ENCODE data around the gene PTPMT1.
"Not testable (repeated sequence)": the region's sequence is repeated elsewhere in the genome, so short reads cannot be mapped to it uniquely, and the experiment has no call there.

PTPMT1 gene

DNA sequence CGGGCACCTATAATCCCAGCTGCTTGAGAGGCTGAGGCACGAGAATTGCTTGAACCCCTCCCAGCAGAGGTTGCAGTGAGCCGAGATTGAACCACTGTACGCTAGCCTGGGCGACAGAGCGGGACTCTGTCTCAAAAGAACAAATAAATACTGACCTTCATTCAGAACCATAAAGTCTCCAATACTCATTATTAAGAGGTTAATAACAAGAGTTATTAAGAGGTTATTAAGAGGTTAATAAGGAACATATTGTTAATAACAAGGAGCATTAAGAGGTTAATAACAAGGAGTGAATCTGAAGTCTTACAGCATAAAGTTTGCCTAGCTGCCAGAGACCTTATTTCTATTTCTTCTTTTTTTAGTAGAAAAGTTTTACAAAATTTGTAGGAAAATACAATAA, 20.1 kb upstream of the PTPMT1 start:
- in situ Hi-C loops (cut with HindIII; ENCODE audit: low sequenced_read_pairs), result no loop called here

GRCh38 chr11:47546274-47546673, 19.1 kb upstream of the PTPMT1 start:
- in situ Hi-C loops (cut with HindIII; ENCODE audit: low sequenced_read_pairs); DNase-seq (ENCODE audit: low read depth); H3K4me3 ChIP-seq (ENCODE audit: low read depth, low read length): not testable (repeated sequence)

More for the DNA sequence above, 20.1 kb upstream of the PTPMT1 start:
- H3K4me3 ChIP-seq (ENCODE audit: low read depth, low read length), result no peak overlapping the region
- DNase-seq (ENCODE audit: low read depth), result no peak
- no peak for TF ChIP-seq CTCF (IDR thresholded peaks at IDR 0.05; ENCODE audit: low read depth, low read length, missing control alignments)

DNA sequence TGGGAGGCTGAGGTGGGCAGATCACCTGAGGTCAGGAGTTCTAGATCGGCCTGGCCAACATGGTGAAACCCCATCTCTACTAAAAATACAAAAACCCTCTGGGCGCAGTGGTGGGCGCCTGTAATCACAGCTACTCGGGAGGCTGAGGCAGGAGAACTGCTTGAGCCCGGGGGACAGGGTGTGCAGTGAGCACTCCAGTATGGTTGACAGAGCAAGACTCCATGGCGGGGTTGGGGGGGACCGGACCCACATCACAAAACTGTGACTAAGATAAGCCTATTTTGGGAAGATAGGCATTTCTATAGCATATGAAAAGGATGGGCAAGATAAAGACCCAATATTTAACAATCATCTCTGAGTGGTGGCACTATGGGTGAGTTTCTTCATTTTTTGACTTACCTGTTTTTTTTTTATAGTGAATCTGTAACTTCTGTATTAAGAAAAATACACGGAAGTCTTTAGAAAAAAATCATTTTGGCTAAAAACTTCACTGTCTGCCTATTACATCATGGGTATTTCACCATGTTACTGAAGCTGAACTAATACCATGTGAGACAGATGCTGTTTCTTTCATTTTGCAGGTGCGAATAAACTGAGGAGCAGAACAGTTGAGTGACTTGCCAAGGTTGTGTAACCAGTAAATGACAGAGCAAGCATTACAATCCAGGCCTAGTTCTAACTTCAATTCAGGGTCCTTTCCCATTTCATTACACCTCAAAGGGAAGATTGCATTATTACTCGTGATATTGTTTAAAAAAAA, 14.9 kb upstream of the PTPMT1 start:
- no peak for DNase-seq (ENCODE audit: low read depth)
- H3K4me3 ChIP-seq (ENCODE audit: low read depth, low read length), result no peak overlapping the region
- no peak for TF ChIP-seq CTCF (IDR thresholded peaks at IDR 0.05; ENCODE audit: low read depth, low read length, missing control alignments)
- in situ Hi-C loops (cut with HindIII; ENCODE audit: low sequenced_read_pairs), result no loop called here

DNA sequence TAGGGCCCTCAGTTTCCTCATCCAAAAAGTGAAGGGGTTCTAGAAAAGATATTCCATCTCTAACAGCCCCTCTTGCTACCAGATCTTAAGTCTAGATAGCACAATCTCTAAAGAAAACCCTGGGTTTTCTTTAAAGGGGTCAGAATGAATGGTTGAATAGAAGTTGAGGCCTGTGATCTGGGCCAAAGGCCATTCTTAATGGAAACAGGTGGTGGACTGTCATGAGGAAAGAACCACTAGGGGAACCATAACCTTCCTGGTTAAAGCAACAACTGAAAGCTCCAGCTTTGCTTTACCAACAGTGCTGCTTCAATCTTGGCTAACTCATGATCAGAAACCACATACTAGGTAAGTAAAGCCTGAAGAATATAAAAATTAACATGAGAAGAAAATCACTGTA, 14.3 kb upstream of the PTPMT1 start:
- H3K4me3 ChIP-seq (ENCODE audit: low read depth, low read length), result peak overlapping the region; percentile 86
- in situ Hi-C loops (cut with HindIII; ENCODE audit: low sequenced_read_pairs), result no loop called here
- DNase-seq (ENCODE audit: low read depth), result no peak
- TF ChIP-seq CTCF (IDR thresholded peaks at IDR 0.05; ENCODE audit: low read depth, low read length, missing control alignments), result peak; percentile 58

DNA sequence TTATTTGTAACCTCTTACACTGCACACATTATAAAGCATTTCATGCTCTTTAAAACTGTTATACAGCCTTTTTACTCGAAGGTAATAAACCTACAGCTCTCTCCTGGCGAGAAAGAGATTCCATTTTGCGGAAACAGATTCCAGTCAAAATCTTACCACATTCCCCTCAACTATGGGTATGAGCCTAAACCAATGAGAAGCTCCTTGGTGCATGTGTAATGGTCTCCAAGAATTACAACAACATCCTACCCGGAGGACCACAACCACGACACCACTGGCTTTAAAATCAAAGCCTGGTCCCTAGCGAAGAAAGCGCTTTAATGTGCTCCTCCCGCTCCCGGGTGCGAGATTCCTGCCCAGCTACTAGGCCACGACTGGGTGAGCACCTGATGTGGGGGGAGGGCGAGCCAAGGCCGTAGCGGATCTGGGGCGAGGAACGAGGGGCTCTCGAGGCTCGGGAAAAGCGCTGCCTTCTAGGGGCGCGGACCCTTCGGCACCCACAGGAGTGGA, 13.3 kb upstream of the PTPMT1 start:
- in situ Hi-C loops (cut with HindIII; ENCODE audit: low sequenced_read_pairs), result no loop called here
- TF ChIP-seq CTCF (IDR thresholded peaks at IDR 0.05; ENCODE audit: low read depth, low read length, missing control alignments), result no peak
- DNase-seq (ENCODE audit: low read depth), result no peak
- H3K4me3 ChIP-seq (ENCODE audit: low read depth, low read length), result peak overlapping the region; percentile 86

- peak within 1 kb of the TSS; percentile 86 for H3K4me3 ChIP-seq (ENCODE audit: low read depth, low read length)
- DNase-seq (ENCODE audit: low read depth), result peak; percentile 57
- in situ Hi-C loops (cut with HindIII; ENCODE audit: low sequenced_read_pairs), result no loop called here
- peak; percentile 65 for TF ChIP-seq CTCF (IDR thresholded peaks at IDR 0.05; ENCODE audit: low read depth, low read length, missing control alignments)
Observed at GRCh38 chr11:47552566-47553405, 12.6 kb upstream of the PTPMT1 start, which contains the start of gene CELF1. CELF1 (minus strand) TSS chr11:47553132; CDS start chr11:47499523, 53,609 bp downstream.

- no peak for DNase-seq (ENCODE audit: low read depth)
- peak overlapping the region; percentile 86 for H3K4me3 ChIP-seq (ENCODE audit: low read depth, low read length)
- TF ChIP-seq CTCF (IDR thresholded peaks at IDR 0.05; ENCODE audit: low read depth, low read length, missing control alignments), result no peak
- in situ Hi-C loops (cut with HindIII; ENCODE audit: low sequenced_read_pairs), result no loop called here
Observed at GRCh38 chr11:47553406-47553743, 12.0 kb upstream of the PTPMT1 start.

DNA sequence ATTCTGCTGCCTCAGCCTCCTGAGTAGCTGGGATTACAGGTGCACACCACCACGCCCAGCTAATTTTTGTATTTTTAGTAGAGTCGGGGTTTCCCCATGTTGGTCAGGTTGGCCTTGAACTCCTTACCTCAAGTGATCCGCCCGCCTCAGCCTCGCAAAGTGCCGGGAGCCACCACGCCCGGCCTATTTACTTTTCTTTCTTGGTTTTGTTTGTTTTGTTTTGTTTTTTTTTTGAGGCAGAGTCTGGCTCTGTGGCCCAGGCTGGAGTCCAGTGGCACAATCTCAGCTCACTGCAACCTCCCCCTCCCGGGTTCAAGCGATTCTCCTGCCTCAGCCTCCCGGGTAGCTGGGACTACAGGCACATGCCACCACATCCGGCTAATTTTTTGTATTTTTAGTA, 8.4 kb upstream of the PTPMT1 start:
- in situ Hi-C loops (cut with HindIII; ENCODE audit: low sequenced_read_pairs); H3K4me3 ChIP-seq (ENCODE audit: low read depth, low read length); DNase-seq (ENCODE audit: low read depth): not testable (repeated sequence)
